Erythroblast (primary cell): ENCODE results near the gene PLEKHM3.

Experiments used
- GATA1 ChIP-seq: IDR thresholded peaks from 2 replicates; pipeline ENCODE4 v1.6.1; 2011; ENCODE audit warnings: low read depth, mild to moderate bottlenecking, control low read depth, low read length, moderate library complexity
- POLR2A ChIP-seq: IDR thresholded peaks from 2 replicates; pipeline ENCODE4 v1.6.1; 2011; ENCODE audit warnings: mild to moderate bottlenecking, low read length

DNA sequence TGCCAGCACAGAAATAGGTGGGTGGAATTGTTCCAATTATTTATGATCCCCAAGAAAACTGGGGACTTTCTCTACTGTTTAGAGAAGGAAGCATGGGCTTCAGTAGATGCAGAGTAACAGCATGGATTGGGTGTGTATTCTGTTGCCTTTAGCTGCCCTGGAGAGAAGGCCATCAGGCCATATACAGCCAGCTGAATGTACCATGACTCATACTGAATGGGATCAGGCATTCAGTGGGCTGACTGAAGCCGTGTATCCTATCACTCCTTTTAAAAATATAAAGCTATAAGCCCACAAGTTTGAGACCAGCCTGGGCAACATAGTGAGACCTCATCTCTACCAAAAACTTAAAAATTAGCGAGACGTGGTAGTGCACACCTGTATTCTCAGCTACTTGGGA lies 16.7 kb upstream of the PLEKHM3 start:
- no peak for TF ChIP-seq POLR2A
- no peak for TF ChIP-seq GATA1
